ENCODE measurements around the gene HECTD2.
A peak's percentile ranks its signal among the peaks of the same experiment; 100 is the strongest.
"Not testable (repeated sequence)": the region's sequence is repeated elsewhere in the genome, so short reads cannot be mapped to it uniquely, and the experiment has no call there.

HECTD2 gene, protein sequence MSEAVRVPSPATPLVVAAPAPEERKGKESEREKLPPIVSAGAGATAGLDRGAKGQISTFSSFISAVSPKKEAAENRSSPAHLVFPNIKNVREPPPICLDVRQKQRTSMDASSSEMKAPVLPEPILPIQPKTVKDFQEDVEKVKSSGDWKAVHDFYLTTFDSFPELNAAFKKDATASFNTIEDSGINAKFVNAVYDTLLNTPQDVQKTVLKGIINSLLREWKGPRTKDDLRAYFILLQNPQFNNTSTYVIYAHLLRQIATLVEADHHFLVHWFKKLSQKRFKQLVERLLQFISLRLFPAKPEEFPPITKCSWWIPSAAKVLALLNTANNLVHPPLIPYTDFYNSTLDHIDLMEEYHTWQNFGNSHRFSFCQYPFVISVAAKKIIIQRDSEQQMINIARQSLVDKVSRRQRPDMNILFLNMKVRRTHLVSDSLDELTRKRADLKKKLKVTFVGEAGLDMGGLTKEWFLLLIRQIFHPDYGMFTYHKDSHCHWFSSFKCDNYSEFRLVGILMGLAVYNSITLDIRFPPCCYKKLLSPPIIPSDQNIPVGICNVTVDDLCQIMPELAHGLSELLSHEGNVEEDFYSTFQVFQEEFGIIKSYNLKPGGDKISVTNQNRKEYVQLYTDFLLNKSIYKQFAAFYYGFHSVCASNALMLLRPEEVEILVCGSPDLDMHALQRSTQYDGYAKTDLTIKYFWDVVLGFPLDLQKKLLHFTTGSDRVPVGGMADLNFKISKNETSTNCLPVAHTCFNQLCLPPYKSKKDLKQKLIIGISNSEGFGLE

DNA sequence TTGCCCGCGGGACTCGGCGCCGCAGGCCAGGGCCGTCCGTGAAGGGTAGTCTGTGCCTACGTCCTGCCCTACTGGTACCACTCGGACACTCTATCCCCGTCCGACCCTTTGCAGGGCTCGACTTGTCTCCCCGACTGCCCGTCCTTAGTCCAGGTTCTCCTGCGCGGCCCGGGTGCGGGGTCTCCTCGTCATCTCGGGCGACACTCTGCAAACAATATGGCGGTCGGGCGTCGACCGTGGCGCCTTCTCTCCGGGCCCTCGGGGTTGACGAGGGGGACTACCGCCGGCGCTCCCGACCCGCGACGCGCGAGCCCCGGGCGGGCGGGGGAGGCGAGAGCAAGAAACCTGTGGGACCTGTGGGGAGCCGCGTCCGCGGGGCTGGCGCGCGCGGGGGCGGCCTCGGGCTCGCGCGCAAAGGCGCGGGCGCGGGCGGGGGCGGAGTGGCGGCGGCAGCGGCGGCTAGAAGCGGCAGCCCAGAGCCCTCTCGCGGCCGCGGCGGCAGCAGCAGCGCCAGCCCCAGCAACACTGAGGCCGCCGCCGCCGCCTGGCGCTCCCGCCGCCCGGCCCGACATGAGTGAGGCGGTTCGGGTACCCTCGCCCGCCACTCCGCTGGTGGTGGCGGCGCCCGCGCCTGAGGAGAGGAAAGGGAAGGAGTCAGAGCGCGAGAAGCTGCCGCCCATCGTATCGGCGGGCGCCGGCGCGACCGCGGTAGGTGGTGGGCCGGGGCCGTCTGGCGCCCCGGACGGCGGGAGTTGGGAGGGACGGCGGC lies at the start of gene HECTD2:
Gene HECTD2 (plus strand): TSS at position 476 of the 769 bp plus-strand sequence. CDS start 95 bp downstream, at position 571.
- DNase-seq (ENCODE audit: low spot score), result peak; percentile 86

DNA sequence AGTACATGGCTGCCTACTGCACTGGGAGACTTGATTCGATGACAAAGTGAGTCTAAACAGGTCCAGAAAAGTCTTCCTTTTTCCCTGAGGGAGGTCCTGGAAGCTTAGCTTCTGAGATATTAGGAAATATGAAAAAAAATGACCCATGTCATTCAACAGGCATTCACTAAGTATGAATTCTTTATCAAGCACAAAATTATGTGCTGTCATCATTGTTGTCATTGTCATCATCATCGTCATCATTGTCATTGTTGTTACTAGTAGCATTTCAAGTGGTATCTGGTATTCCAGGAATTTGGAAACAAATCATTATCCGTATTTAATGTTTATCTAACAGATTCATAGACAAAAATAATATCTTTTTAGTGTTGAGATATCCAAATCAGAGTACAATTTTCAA lies 49.7 kb upstream of the HECTD2 start:
- DNase-seq (ENCODE audit: low spot score), result no peak

DNA sequence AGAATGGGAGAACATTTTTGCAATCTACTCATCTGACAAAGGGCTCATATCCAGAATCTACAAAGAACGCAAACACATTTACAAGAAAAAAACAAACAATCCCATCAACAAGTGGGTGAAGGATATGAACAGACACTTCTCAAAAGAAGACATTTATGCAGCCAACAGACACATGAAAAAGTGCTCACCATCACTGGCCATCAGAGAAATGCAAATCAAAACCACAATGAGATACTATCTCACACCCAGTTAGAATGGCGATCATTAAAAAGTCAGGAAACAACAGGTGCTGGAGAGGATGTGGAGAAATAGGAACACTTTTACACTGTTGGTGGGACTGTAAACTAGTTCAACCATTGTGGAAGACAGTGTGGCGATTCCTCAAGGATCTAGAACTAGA lies 44.6 kb upstream of the HECTD2 start:
- DNase-seq (ENCODE audit: low spot score), result not testable (repeated sequence)

DNA sequence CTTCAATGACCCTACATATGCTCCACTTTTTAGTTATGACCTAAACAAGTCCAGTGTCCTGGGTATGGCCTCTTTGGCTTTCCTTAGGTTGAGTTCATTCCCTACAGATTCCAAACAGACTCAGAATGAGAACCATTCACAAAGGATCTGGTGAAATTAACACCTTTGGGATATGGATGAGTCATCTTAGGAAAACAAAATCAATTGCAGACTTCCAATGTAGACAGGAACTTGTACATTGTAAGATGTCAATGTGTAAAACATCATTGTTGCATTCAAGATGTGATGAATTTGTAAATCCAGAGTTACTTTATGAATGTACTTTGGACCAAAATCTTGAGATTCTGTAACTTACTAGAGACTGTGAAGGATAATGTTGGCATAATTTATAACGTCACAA lies 43.4 kb upstream of the HECTD2 start:
- DNase-seq (ENCODE audit: low spot score), result no peak

DNA sequence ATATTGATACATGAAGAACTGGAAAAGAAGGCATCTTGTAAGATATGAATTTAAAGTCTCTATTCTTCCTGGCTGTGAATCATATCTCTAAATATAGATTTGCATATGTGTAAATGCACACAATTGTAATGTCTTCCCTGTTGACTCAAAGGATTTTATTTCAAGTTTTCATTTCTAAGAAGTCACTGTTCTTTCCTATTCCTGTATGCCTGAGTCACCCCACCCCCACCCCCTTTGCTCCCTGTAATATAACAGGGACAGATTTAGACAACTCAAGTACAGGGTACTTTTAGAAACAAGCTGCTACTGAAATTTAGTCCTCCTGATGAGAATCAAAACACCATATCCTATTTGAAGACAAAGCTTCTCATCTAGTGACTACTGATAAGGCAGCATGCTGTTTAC lies 43.0 kb upstream of the HECTD2 start:
- DNase-seq (ENCODE audit: low spot score), result no peak

DNA sequence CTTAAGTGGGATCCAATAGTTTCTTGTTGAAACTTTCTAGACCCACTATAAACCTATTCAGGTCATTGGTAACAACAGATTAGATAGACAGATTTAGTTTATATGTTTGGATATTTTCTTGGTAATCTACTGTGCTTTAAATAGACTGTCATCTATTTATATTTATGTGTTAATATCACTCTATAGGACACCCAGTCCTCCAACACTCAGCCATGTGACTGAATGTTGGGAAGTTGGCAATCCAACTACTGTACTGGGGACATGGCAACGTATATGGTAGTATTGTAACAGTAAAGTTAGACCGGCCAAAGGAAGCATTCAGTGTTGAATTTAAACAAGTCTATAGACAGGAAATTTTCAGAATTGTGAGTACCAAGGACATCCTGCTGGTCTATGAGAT lies 42.6 kb upstream of the HECTD2 start:
- no peak for DNase-seq (ENCODE audit: low spot score)

DNA sequence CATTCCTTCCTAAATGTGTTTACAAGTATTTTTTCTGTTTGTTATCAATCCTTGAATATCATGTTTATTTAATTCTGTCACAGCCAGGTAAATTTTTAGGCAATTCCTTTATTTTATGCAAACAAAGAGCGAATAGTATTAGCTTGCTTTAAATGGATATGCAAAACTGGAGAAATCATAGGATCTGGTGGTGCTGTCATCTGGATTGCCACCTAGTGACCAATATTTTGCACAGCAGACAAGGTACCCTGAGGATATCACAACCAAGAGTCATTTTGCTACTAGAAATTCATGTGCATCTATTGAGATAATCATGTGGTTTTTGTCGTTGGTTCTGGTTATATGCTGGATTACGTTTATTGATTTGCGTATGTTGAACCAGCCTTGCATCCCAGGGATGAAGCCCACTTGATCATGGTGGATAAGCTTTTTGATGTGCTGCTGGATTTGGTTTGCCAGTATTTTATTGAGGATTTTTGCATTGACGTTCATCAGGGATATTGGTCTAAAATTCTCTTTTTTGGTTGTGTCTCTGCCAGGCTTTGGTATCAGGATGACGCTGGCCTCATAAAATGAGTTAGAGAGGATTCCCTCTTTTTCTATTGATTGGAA lies 40.1 kb upstream of the HECTD2 start:
- not testable (repeated sequence) for DNase-seq (ENCODE audit: low spot score)

DNA sequence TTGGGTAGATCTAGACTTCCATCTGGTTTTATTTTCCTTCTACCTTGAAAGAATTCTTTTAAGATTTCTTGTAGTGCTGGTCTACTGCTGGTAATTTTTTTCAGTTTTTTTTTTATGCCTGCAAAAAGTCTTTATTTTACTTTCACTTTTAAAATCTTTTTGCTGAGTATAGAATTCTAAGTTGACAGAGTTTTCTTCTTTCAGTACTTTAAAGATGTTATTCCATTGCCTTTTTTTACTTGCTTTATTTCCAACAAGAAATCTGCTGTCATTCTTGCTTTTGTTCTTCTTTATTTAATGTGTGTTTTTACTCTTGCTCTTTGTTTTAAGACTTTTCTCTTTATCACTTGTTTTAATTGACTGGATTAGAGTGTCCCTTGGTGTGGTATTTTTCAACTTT lies 36.1 kb upstream of the HECTD2 start:
- DNase-seq (ENCODE audit: low spot score), result no peak

DNA sequence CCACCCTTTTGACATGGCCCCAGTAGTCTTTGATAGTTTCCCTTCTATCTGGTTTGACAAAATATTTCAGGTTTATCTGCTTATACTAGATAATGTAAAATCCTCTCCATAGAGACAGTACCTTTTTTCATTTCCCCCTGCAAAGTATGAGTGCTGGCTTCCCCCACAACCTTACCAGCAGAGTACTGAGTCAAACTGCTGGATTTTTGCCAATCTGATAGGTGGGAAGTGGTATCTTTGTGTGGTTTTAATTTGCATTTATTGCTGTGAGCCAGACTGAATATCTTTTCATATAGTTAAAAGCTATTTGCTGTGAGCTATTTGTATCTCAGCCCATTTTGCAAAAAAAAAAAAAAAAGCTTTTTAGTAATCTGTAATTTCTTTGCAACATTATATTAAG lies 32.1 kb upstream of the HECTD2 start:
- DNase-seq (ENCODE audit: low spot score), result peak; percentile 64

DNA sequence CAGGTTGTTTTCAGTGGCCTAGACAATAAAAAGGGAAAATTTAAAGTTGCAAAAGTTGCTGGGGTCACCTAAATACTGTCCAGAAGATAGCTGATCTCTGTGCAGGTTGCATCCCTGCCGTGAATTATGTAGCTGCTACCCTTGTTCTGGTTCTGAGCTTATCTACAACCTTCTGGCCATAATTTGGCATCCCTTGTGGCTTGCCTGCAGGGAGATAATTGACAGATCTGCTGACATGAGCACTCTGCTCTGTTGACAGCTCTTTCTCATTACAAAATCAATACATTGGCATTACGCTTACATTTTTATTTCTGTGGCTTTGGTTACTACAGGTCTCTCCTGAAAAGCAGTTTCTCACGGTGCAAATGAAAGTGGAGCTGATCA lies 29.3 kb upstream of the HECTD2 start:
- DNase-seq (ENCODE audit: low spot score), result no peak

DNA sequence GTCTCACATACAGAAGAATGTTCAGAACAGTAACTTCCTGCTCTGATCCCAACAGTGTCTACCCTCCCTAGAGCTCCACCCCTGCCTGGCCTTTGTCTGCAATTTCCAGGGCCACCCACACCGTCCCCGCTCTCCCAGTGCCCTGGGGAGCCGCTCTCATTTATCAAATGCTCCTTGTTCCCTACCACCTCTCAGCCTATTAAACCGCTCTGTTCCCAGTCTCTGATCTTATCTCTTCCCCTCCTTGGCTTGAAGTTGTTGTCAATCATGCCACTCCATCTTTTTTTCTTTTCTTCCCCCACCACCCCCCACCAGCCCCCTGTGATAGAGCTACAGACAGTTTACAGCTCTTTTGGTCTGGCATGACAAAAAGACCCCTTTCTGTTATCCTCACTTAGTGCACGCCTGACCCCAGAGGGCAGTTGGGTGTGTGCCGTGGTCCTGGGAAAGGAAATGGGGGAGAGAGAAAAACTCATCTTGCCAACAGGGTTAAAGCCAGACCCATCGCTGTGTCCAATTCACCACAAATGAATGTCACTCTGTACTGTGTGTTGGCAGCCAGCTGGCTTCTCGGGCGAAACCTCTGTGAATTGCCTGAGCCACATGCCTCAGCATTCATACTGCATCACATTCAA lies 28.8 kb upstream of the HECTD2 start:
- DNase-seq (ENCODE audit: low spot score), result no peak

DNA sequence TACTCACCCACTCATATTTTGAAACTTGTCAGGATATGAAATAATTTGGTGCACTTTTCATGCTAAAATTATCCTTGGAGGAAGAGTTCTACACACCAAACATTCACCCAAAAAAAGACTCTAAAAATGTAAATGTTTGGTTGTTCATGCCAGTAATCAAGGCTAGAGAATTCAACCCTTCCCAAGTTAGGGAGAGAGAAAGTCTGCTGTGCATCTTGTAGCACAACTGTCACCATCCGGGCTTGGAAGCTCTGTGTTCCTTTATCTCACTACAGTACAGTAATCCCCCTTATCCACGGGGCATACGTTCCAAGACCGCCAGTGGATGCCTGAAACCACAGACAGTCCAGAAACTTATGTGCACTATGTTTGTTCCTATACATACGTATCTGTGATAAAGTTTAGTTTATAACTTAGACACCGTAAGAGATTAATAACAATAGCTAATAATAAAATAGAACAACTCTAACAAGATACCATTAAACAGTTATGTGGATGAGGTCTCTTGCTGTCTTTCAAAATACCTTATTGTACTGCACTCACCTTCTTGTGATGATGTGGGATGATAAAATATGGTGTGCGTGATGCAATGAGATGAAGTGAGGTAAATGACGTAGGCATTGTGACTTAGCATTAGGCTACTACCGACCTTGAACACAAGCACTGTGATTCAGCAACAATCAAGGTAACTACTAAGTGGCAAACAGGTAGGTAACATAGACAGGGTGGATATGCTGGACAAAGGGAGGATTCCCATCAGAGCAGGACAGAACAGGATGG lies 24.6 kb upstream of the HECTD2 start:
- no peak for DNase-seq (ENCODE audit: low spot score)

DNA sequence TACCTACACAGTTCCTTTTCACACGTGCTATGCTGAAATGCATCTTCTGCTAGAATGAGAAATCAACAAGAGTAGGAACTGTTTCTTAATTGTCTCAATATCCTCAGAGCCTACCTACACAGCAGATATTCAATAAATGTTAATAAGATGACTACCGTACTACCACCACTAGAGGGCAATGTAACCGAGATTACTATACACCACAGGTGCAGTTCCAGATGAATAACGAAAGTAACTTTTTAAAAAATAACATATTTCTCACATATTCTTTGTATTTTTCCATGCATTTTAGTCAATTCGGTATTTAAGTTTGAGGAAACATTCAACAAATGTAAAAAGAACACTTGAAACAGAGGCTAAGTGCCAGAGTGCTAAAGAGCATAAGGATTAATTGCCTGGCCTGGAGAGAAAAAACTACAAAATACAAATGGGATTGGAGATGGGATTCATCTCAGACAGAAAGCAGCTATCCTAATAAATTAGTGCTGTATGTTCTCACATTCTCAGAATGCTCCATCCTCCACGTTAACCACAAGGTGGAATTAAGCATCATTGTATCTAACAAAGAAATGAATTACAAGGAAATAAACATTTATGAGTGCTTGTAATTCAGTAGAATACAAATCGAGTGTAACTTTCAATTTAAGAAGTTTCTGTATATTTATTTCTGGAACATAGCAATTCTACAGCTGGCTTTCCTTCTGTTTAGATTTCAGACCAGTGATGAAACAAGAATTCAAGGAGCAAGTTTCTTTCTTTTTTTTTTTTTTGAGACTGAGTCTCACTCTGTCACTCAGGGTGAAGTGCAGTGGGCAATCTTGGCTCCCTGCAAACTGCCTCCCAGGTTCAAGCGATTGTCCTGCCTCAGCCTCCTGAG lies 20.3 kb upstream of the HECTD2 start:
- peak; percentile 76 for DNase-seq (ENCODE audit: low spot score)

DNA sequence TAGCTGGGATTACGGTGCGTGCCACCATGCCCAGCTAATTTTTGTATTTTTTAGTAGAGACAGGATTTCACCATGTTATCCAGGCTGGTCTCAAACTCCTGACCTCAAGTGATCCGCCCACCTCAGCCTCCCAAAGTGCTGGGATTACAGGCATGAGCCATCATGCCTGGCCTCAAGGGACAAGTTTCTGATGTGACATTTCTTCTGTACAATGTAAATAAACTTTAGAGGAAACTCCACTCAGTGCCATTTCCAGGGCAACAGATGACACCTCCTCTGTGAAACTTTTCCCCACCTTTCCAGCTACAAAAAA lies 19.7 kb upstream of the HECTD2 start:
- DNase-seq (ENCODE audit: low spot score), result not testable (repeated sequence)

DNA sequence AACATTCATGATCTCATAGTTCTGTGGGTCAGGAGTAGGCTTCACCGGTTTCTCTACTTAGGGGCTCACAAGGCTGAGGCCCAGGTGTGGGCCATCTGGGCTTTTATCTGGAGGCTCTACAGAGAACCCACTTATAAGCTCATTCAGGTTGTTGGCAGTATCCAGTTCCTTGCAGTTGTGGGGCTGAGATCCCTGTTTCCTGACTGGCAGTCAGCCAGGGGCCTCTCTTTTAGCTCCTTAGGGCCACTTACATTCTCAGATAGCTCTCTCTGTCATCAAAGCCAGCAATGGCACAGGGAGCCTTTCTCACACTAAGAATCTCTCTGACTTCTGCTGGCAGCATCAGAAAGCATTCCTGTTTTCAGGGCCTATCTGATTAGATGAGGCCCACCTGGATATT lies 18.2 kb upstream of the HECTD2 start:
- DNase-seq (ENCODE audit: low spot score), result no peak

DNA sequence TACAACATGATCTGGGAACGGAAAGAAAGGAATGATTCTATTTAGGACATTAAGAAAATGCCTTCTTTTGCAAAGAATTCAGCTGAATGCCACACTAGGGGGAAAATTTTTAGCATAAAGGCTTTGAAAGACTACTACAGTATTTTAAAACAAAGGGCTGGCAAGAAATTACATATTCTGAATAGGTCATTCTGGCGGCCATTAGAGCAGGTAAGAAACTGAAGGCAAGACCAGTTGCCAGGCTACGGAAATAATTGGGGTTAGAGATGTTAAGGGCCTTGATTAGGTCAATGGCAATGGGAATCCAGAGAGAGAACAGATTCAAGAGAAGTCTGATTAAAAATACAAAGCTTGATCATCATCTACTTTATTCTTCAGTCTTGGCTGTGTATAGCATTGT lies 3.8 kb upstream of the HECTD2 start:
- no peak for DNase-seq (ENCODE audit: low spot score)

DNA sequence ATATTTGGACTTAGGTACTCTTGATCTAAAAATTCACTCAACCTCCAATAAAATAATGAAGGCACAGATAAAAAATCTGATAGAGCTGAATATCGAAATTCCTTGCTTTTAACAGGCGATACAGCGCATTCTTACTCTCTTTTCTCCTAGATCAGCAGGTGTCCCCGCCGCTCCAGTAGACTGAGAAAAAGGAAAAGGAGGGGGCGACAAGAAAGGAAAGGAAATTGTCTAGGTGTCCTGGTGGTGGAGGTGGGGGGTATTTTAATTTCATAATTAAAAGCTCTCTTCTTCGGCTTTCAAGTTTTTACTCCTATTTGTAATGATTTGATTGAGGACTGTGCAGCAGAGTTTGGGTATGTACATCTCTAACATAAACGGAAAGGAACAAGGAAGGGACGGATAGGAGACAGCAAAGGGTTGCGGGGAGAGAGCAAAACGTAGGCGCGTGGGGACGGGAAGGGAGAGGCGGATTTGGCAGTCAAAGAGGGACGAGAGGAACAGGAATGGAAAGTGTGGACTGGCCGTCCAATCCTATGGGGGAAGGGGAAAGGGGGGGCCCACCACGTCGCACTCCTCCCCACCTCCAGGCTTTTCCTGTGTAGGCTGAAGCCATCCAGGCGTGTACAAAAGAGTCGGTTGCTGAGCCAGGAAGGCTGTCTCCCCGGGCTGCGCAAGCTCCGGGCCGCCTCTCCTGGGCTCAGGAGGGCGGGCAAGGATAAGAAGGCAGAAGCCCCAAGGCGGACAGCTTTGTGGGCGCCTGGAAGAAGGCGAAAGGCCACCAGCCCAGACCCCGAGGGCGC lies 875 bp upstream of the HECTD2 start:
- peak; percentile 35 for DNase-seq (ENCODE audit: low spot score)

DNA sequence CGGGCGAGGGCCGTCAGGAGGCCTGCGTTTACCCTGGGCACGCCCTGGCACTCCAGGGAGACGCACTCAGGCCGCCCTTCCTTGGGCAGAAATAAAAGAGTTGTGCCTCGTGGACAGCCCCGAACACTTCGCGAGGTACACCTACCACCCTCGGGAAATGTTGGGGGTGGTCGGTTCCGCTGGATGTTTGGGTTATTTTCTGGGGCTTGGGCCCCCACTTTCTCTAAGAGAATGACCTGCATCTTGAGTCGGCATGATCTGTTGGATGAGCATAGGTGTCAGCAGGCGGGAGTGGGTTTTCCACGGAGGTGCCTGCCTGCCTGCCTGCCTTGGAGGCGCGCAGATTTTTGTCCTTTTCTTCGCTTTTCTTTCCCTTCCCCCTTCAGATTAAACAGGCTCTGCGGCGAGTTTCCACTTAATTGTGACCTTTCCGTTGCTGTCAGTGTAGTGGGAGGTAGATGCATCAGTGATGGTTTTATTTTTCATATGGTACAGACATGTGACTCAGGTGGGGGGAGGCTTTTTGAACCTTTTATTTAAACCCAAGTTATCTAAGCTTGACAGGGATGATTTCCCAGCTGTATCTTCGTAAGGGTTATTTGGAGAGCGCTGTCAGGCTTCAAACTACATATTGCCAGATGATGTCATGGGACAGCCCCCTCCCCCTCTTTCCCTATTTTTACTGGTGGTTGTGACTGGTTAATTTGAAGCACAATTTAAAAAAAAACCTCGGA lies 661 bp downstream of the HECTD2 start:
- DNase-seq (ENCODE audit: low spot score), result peak; percentile 11

DNA sequence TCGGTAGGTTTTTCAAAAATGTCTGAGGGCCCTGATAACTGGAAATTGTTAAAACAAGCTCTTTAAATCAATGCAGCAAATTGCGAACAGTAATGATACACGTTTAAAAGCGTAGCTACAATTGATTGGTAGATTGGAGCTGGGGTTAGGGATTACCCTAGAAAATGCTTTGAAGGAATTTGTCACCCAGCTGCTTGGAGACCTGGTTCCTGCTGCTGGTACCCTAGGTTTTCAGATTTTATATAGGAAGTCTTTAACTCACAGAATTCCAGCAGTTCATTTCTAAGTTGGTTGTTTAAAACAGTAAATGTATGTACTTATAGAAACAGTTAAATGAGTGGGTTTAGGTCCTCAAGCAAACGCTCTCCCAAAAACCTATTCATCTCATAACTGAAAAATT lies 1.5 kb downstream of the HECTD2 start:
- no peak for DNase-seq (ENCODE audit: low spot score)

Data from CD4-positive, alpha-beta T cell treated with Interleukin-15 for 4 hours (primary cell).